ENCODE measurements around the gene OR10G4.
"Not testable (repeated sequence)": the region's sequence is repeated elsewhere in the genome, so short reads cannot be mapped to it uniquely, and the experiment has no call there.

The OR10G4 gene

DNA sequence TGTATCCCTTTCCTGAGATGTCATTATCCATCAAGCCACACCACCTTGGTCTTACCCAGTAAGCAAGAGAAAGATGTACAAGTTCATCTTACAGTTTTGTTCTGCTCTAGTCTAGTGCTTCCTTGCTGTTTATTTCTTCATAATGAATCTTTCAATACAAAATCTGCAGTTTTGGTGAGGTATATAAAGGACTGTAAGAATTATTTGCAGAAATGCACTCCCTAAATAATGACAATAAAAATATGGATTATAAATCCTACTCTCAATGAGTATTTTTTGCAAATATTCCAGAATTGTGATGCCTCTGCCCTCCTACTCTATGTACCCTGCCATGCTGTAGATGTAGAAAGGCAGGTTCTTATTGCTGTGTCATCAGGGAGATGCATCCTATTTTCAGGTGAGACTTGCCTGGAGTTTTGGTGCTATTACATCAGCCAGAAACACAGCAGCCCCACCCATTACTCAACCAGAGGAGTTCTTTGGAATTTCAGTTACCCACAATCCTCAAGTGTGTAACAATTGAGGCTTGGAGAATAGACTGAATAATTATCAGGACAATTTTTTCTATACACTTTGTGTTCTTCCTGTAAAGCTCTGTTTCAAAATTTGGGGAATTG, 35.0 kb upstream of the OR10G4 start, which contains the start of gene OR10S1:
Gene OR10S1 (minus strand): TSS at position 51 of the 617 bp plus-strand sequence. CDS start 117 bp downstream, outside the sequence.
- no peak within 1 kb of the TSS for H3K4me2 ChIP-seq (ENCODE audit: low read depth, low read length)
- no peaks in the 10 kb centered on the region for H3K9me2 ChIP-seq (replicated peaks; ENCODE audit: insufficient read depth, low read length)
- no peaks in the 10 kb centered on the region for H3F3A ChIP-seq (ENCODE audit: insufficient read depth, low read length)
- H3K27ac ChIP-seq (ENCODE audit: low read length), result no peak within 1 kb of the TSS
- TF ChIP-seq EZH2 (optimal IDR thresholded peaks at IDR 0.05; ENCODE audit: low read depth, low read length) (no peak), EZH2phosphoT487 (IDR thresholded peaks at IDR 0.05; ENCODE audit: low read length) (no peak), CTCF (IDR thresholded peaks at IDR 0.05; ENCODE audit: low read length) (no peak)
- H2AFZ ChIP-seq (ENCODE audit: low read length), result no peak within 1 kb of the TSS
- no peaks in the 10 kb centered on the region for H3K79me2 ChIP-seq (ENCODE audit: low read length)
- H3K9ac ChIP-seq (ENCODE audit: low read length), result no peak within 1 kb of the TSS
- no peaks in the 10 kb centered on the region for H4K20me1 ChIP-seq (ENCODE audit: insufficient read depth, low read length)
- H3K27me3 ChIP-seq (replicated peaks; ENCODE audit: insufficient read depth, low read length), result no peaks in the 10 kb centered on the region
- no peaks in the 10 kb centered on the region for H3K36me3 ChIP-seq (replicated peaks; ENCODE audit: insufficient read depth, low read length)
- H3K4me3 ChIP-seq (ENCODE audit: low read length), result no peak within 1 kb of the TSS
- H3K4me1 ChIP-seq (ENCODE audit: low read length), result no peaks in the 10 kb centered on the region
- H3K9me3 ChIP-seq (replicated peaks; ENCODE audit: insufficient read depth, low read length), result no peaks in the 10 kb centered on the region
- no peak for DNase-seq

- H3F3A ChIP-seq (ENCODE audit: insufficient read depth, low read length), result no peaks in the 10 kb centered on the region
- H3K27me3 ChIP-seq (replicated peaks; ENCODE audit: insufficient read depth, low read length), result no peaks in the 10 kb centered on the region
- H2AFZ ChIP-seq (ENCODE audit: low read length), result no peak overlapping the region
- H3K9me3 ChIP-seq (replicated peaks; ENCODE audit: insufficient read depth, low read length), result no peaks in the 10 kb centered on the region
- H4K20me1 ChIP-seq (ENCODE audit: insufficient read depth, low read length), result no peaks in the 10 kb centered on the region
- no peak overlapping the region for H3K9ac ChIP-seq (ENCODE audit: low read length)
- H3K9me2 ChIP-seq (replicated peaks; ENCODE audit: insufficient read depth, low read length), result no peaks in the 10 kb centered on the region
- no peak overlapping the region for H3K27ac ChIP-seq (ENCODE audit: low read length)
- TF ChIP-seq CTCF (IDR thresholded peaks at IDR 0.05; ENCODE audit: low read length) (no peak), EZH2 (optimal IDR thresholded peaks at IDR 0.05; ENCODE audit: low read depth, low read length) (no peak), EZH2phosphoT487 (IDR thresholded peaks at IDR 0.05; ENCODE audit: low read length) (no peak)
- H3K79me2 ChIP-seq (ENCODE audit: low read length), result no peaks in the 10 kb centered on the region
- no peaks in the 10 kb centered on the region for H3K4me1 ChIP-seq (ENCODE audit: low read length)
- no peak overlapping the region for H3K4me3 ChIP-seq (ENCODE audit: low read length)
- H3K36me3 ChIP-seq (replicated peaks; ENCODE audit: insufficient read depth, low read length), result no peaks in the 10 kb centered on the region
- no peak for DNase-seq
- no peak overlapping the region for H3K4me2 ChIP-seq (ENCODE audit: low read depth, low read length)
Observed at GRCh38 chr11:123979311-123979710, 33.5 kb upstream of the OR10G4 start.

DNA sequence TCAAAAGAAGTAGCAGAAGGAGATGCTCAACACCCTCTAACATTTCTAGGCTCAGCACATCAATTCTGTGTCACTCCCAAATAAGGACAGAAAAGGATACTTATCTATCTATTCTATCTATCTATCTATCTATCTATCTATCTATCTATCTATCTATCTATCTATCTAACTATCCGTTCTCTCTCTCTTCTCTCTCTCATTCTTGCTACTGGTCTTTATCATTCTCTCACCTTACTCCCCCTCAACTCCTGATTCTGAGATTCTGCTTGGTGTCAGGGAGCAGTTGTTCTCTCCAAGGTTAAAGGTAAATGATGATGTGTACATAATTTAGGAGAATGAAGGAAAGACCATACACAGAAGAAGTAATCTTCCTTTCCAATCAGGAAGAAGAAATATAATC, 17.7 kb upstream of the OR10G4 start, which contains the start of gene OR10G6:
Gene OR10G6 (minus strand): TSS at position 43 of the 400 bp plus-strand sequence. CDS start 0 bp downstream, at position 43.
- H3K79me2 ChIP-seq (ENCODE audit: low read length), result no peaks in the 10 kb centered on the region
- H3K4me2 ChIP-seq (ENCODE audit: low read depth, low read length), result no peak within 1 kb of the TSS
- H3F3A ChIP-seq (ENCODE audit: insufficient read depth, low read length), result no peaks in the 10 kb centered on the region
- no peak for TF ChIP-seq EZH2 (optimal IDR thresholded peaks at IDR 0.05; ENCODE audit: low read depth, low read length)
- no peak for TF ChIP-seq CTCF (IDR thresholded peaks at IDR 0.05; ENCODE audit: low read length)
- no peak within 1 kb of the TSS for H2AFZ ChIP-seq (ENCODE audit: low read length)
- no peaks in the 10 kb centered on the region for H3K4me1 ChIP-seq (ENCODE audit: low read length)
- H3K9ac ChIP-seq (ENCODE audit: low read length), result no peak within 1 kb of the TSS
- H3K36me3 ChIP-seq (replicated peaks; ENCODE audit: insufficient read depth, low read length), result no peaks in the 10 kb centered on the region
- no peaks in the 10 kb centered on the region for H3K27me3 ChIP-seq (replicated peaks; ENCODE audit: insufficient read depth, low read length)
- H3K9me3 ChIP-seq (replicated peaks; ENCODE audit: insufficient read depth, low read length), result no peaks in the 10 kb centered on the region
- no peak within 1 kb of the TSS for H3K4me3 ChIP-seq (ENCODE audit: low read length)
- H3K27ac ChIP-seq (ENCODE audit: low read length), result no peak within 1 kb of the TSS
- H4K20me1 ChIP-seq (ENCODE audit: insufficient read depth, low read length), result no peaks in the 10 kb centered on the region
- no peak for DNase-seq
- no peaks in the 10 kb centered on the region for H3K9me2 ChIP-seq (replicated peaks; ENCODE audit: insufficient read depth, low read length)

DNA sequence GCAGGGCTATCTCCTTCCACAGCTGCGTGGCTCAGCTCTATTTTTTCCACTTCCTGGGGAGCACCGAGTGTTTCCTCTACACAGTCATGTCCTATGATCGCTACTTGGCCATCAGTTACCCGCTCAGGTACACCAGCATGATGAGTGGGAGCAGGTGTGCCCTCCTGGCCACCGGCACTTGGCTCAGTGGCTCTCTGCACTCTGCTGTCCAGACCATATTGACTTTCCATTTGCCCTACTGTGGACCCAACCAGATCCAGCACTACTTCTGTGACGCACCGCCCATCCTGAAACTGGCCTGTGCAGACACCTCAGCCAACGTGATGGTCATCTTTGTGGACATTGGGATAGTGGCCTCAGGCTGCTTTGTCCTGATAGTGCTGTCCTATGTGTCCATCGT, 3.0 kb downstream of the OR10G4 start:
- H4K20me1 ChIP-seq (ENCODE audit: insufficient read depth, low read length); H3K4me3 ChIP-seq (ENCODE audit: low read length); H3K79me2 ChIP-seq (ENCODE audit: low read length); H3K9me2 ChIP-seq (replicated peaks; ENCODE audit: insufficient read depth, low read length); H3K36me3 ChIP-seq (replicated peaks; ENCODE audit: insufficient read depth, low read length); H3F3A ChIP-seq (ENCODE audit: insufficient read depth, low read length); H3K4me1 ChIP-seq (ENCODE audit: low read length); H3K9ac ChIP-seq (ENCODE audit: low read length); H3K27me3 ChIP-seq (replicated peaks; ENCODE audit: insufficient read depth, low read length); H3K9me3 ChIP-seq (replicated peaks; ENCODE audit: insufficient read depth, low read length); DNase-seq; H3K27ac ChIP-seq (ENCODE audit: low read length); H3K4me2 ChIP-seq (ENCODE audit: low read depth, low read length); H2AFZ ChIP-seq (ENCODE audit: low read length): not testable (repeated sequence)
